Activated CD8-positive, alpha-beta T cell treated with anti-CD3 and anti-CD28 coated beads for 36 hours (primary cell): Measurements from ENCODE around the gene DCTN3. TPM values are rescaled to one million over a fixed set of nuclear protein-coding genes. Genes with fewer than 3 reads are reported as not detected.

ENCODE experiments used
- ATAC-seq: fragments of 200-7000 bp; cut with Tn5 transposase; one replicate; pipeline ENCODE4 v1.10.0; 2021; ENCODE audit warnings: mild to moderate bottlenecking, moderate library complexity
- CTCF ChIA-PET: fragments of 350-600 bp; sonication (Branson Sonifier 250); formaldehyde crosslinking; loops from one replicate; lab custom pipeline; 2021; ENCODE audit warnings: antibody characterized with exemption; lab: Charles Lee
- POLR2A ChIA-PET: fragments of 350-600 bp; sonication (Branson Sonifier 250); formaldehyde crosslinking; loops from one replicate; lab custom pipeline; 2021; ENCODE audit warnings: antibody characterized with exemption; lab: Charles Lee
- DNase-seq: peaks from one replicate; pipeline ENCODE4 v3.0.0-alpha.2; 2020
- H3K27ac Mint-ChIP-seq: one replicate; pipeline ENCODE4 v1.8.0; 2021; ENCODE audit warnings: mild to moderate bottlenecking, mixed read lengths
- H3K27me3 Mint-ChIP-seq: one replicate; pipeline ENCODE4 v1.8.0; 2021; ENCODE audit warnings: mixed read lengths
- H3K36me3 Mint-ChIP-seq: one replicate; pipeline ENCODE4 v1.8.0; 2021; ENCODE audit warnings: low read depth, mixed read lengths
- H3K4me1 Mint-ChIP-seq: one replicate; pipeline ENCODE4 v1.8.0; 2021; ENCODE audit warnings: low read depth, mixed read lengths
- H3K4me3 Mint-ChIP-seq: one replicate; pipeline ENCODE4 v1.8.0; 2021; ENCODE audit warnings: mild to moderate bottlenecking, moderate library complexity, mixed read lengths
- H3K9me3 Mint-ChIP-seq: one replicate; pipeline ENCODE4 v1.8.0; 2021; ENCODE audit warnings: mixed read lengths
- CTCF ChIP-seq: fragments of 200-600 bp; IDR thresholded peaks from one replicate; pipeline ENCODE4 v1.8.0; 2022; ENCODE audit warnings: antibody characterized with exemption, mild to moderate bottlenecking
- intact Hi-C: fragments of 100-400 bp; cut with micrococcal nuclease; formaldehyde crosslinking; loops from one replicate; pipeline ENCODE4 v1.10.0; 2022
- total RNA-seq, 2 experiments: library from RNA; stranded (reverse); gene quantifications; one replicate each; pipeline ENCODE4 v1.2.3, GENCODE V29; 2021

The DCTN3 gene
- total RNA-seq, 2 experiments from 2014 or later = 52.7 to 61.0 TPM

GRCh38 chr9:34573599-34574325 lies 46.5 kb downstream of the DCTN3 start:
- H3K4me1 Mint-ChIP-seq = peaks cover 6% of the 10 kb centered on the region
- H3K27me3 Mint-ChIP-seq = peaks cover 31% of the 10 kb centered on the region
- no peak for ATAC-seq
- H3K27ac Mint-ChIP-seq = no peak overlapping the region
- ChIA-PET CTCF (no interaction called here), POLR2A (interaction anchor here (1.5 kb wide), 1 partner anchor 10 kb away, joined by 5 read pairs; no protein-coding TSS in a partner anchor)
- H3K9me3 Mint-ChIP-seq = no peaks in the 10 kb centered on the region
- no peak overlapping the region for H3K4me3 Mint-ChIP-seq
- DNase-seq = no peak
- no peak for TF ChIP-seq CTCF
- no peaks in the 10 kb centered on the region for H3K36me3 Mint-ChIP-seq
- intact Hi-C loops = no loop called here

GRCh38 chr9:34572628-34573027 lies 47.7 kb downstream of the DCTN3 start:
- Mint-ChIP-seq H3K27ac (no peak overlapping the region), H3K4me3 (no peak overlapping the region), H3K9me3 (no peaks in the 10 kb centered on the region), H3K4me1 (peaks cover 6% of the 10 kb centered on the region), H3K36me3 (no peaks in the 10 kb centered on the region), H3K27me3 (peaks cover 26% of the 10 kb centered on the region)
- intact Hi-C loops = no loop called here
- no peak for TF ChIP-seq CTCF
- peak; percentile 27 for ATAC-seq
- no peak for DNase-seq
- CTCF ChIA-PET = no interaction called here
- POLR2A ChIA-PET = no interaction called here

GRCh38 chr9:34572092-34572491 lies 48.2 kb downstream of the DCTN3 start:
- no peak for ATAC-seq
- Mint-ChIP-seq H3K4me3 (no peak overlapping the region), H3K27me3 (peaks cover 21% of the 10 kb centered on the region), H3K9me3 (no peaks in the 10 kb centered on the region), H3K36me3 (no peaks in the 10 kb centered on the region), H3K4me1 (peaks cover under 1% of the 10 kb centered on the region), H3K27ac (no peak overlapping the region)
- no peak for TF ChIP-seq CTCF
- intact Hi-C loops = no loop called here
- CTCF ChIA-PET = no interaction called here
- no peak for DNase-seq
- POLR2A ChIA-PET = no interaction called here

GRCh38 chr9:34571481-34571810 lies 48.8 kb downstream of the DCTN3 start:
- no peak for TF ChIP-seq CTCF
- Mint-ChIP-seq H3K9me3 (no peaks in the 10 kb centered on the region), H3K36me3 (no peaks in the 10 kb centered on the region), H3K27me3 (peaks cover 23% of the 10 kb centered on the region), H3K27ac (no peak overlapping the region), H3K4me3 (no peak overlapping the region), H3K4me1 (no peaks in the 10 kb centered on the region)
- intact Hi-C loops = no loop called here
- ATAC-seq (no peak), DNase-seq (no peak)
- ChIA-PET POLR2A (no interaction called here), CTCF (interaction anchor here (1.7 kb wide), 2 partner anchors 9 to 20 kb away, joined by 5 to 8 read pairs; no protein-coding TSS in a partner anchor)

GRCh38 chr9:34570809-34571480 lies 49.4 kb downstream of the DCTN3 start:
- ChIA-PET CTCF (interaction anchor here (1.7 kb wide), 2 partner anchors 9 to 21 kb away, joined by 5 to 8 read pairs; no protein-coding TSS in a partner anchor), POLR2A (no interaction called here)
- H3K9me3 Mint-ChIP-seq = no peaks in the 10 kb centered on the region
- H3K4me1 Mint-ChIP-seq = no peaks in the 10 kb centered on the region
- H3K4me3 Mint-ChIP-seq = no peak overlapping the region
- no peaks in the 10 kb centered on the region for H3K36me3 Mint-ChIP-seq
- TF ChIP-seq CTCF = no peak
- intact Hi-C loops = no loop called here
- peaks cover 19% of the 10 kb centered on the region for H3K27me3 Mint-ChIP-seq
- DNase-seq (no peak), ATAC-seq (no peak)
- H3K27ac Mint-ChIP-seq = no peak overlapping the region
